Measurements from ENCODE around the gene D2HGDH.

DNA sequence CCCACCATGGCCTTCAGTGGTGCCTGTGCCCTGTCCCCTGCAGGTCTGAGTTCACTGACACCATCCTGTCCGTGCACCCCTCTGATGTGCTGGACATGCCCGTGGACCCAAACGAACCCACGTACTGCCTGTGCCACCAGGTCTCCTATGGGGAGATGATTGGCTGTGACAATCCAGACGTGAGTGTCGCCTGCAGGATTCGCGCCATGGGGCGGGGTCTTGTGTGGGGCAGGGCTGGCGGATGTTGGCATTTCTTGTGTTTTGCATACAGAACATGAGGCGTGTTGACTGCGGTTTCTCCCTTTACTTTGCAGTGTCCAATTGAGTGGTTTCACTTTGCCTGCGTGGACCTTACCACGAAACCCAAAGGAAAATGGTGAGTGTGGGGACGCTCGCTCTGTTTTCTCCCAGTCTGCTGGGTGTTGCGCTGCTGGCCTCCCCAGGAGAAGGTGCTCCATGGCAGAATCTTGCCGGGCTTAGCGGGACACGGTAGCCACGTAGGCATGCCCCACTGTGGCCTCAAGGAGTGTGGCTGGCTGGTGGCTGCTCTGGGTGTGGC lies 11.5 kb upstream of the D2HGDH start:
- no peak for TF ChIP-seq ARNT (IDR thresholded peaks at IDR 0.05)
- no peak for TF ChIP-seq L3MBTL2 (conservative IDR thresholded peaks at IDR 0.05)
- TF ChIP-seq BHLHE40 (IDR thresholded peaks at IDR 0.05; ENCODE audit: borderline replicate concordance), result no peak
- no peak for TF ChIP-seq FOXM1 (IDR thresholded peaks at IDR 0.05; ENCODE audit: borderline replicate concordance)
- TF ChIP-seq, protein P1, sequence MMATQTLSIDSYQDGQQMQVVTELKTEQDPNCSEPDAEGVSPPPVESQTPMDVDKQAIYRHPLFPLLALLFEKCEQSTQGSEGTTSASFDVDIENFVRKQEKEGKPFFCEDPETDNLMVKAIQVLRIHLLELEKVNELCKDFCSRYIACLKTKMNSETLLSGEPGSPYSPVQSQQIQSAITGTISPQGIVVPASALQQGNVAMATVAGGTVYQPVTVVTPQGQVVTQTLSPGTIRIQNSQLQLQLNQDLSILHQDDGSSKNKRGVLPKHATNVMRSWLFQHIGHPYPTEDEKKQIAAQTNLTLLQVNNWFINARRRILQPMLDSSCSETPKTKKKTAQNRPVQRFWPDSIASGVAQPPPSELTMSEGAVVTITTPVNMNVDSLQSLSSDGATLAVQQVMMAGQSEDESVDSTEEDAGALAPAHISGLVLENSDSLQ (IDR thresholded peaks at IDR 0.05), result no peak
- TF ChIP-seq ELF4 (IDR thresholded peaks at IDR 0.05), result no peak
